Fibroblast of skin of right quadriceps (primary cell): ENCODE data around the gene ILDR1.
A peak's percentile ranks its signal among the peaks of the same experiment; 100 is the strongest.

Experiments used
- DNase-seq: peaks from one replicate; pipeline ENCODE4 v3.0.0-alpha.2; 2013

The ILDR1 gene

GRCh38 chr3:122014741-122015140, 7.3 kb downstream of the ILDR1 start:
- DNase-seq, result no peak

- no peak for DNase-seq
Measured at GRCh38 chr3:122013448-122013925, 8.6 kb downstream of the ILDR1 start.

GRCh38 chr3:122012821-122013220, 9.2 kb downstream of the ILDR1 start:
- DNase-seq, result no peak

DNA sequence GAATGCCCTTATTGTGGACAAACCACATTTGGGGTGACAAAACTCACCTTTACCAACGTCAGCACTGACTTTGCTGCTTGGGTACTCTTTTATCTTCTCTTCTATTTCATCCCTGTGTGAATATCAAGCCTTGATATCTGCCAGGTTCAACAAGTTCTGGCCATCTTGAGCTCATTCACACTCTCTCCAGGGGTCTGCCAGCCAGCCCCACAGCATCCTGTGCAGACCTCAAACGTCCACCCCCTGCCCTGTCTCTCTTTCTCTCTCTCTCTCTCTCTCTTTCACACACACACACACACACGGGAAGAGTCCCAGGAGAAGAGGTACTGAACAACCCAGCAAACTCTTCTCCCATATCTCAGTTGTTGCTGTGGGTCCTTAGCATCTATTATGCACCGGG, 10.7 kb downstream of the ILDR1 start:
- DNase-seq, result no peak

DNA sequence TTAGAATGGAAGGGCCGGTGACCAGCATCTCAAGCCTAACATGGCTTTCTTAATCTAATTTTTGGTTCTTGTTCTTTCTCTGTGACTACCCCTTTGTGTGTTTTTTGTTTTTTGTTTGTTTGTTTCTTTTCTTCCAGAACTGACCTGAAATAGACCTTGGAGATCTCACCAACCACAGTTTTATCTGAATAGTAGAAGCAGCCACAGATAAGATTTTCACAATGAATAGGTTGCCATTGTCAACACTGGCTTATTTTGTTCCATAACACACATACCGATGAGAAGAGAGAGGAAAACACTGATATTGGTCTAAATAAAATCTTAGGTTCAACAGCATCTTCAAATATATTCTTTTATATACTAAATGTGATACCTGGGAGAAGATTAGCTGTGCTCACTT, 11.5 kb downstream of the ILDR1 start:
- DNase-seq, result no peak

- DNase-seq, result no peak
Measured at GRCh38 chr3:122008166-122008565, 13.9 kb downstream of the ILDR1 start.

DNA sequence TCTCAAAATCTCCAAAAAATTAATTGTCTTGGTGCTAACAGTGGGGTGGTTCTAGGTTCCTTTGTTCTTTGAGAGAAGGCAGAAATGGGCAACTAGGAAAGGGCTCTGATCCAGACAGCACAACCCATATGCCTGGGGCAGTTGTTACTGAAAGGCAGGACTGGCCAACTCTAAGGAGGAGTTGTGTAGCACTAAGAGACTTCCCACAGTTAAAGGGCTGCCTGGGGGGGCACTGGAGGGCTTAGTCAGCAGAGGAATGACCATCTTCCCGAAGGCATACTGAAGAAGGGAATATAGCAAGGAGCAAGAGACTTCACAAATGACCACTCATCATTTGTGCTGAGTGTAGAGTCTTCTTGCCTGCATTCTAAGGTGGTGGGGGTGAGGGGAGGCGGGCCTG, 15.8 kb downstream of the ILDR1 start:
- no peak for DNase-seq

DNA sequence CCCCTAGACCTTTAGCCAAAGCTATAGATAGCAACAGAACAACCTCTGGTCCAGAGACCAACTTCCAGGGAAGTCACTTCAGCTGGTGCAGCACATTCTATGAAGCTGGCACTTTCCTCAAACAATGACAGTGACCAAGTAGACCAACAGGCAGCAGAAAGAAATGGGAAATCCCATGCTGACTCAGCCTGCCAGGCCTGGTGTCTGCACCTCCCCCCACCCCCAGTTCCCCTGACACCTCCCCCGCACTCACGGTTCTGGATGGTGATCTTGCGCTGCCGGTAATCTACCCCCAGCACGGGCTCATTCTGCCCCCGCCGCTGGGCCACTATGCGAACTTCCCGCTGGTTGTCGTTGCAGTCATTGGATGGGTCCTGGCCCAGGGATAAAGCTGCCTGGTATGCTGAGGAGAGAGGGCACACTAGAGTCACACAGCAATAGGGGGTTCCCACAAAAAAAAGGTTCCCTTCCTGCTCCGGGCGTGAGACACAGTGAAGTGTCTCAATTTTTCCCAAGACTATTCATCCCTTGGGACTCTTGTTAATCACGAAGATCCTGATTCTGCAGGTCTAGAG, 17.0 kb downstream of the ILDR1 start:
- no peak for DNase-seq

GRCh38 chr3:122004107-122004506, 17.9 kb downstream of the ILDR1 start:
- no peak for DNase-seq

GRCh38 chr3:122003606-122004005, 18.4 kb downstream of the ILDR1 start:
- no peak for DNase-seq

- DNase-seq, result no peak
Measured at GRCh38 chr3:122003112-122003511, 18.9 kb downstream of the ILDR1 start.

GRCh38 chr3:122002611-122003010, 19.4 kb downstream of the ILDR1 start:
- no peak for DNase-seq

- DNase-seq, result no peak
Measured at GRCh38 chr3:122001892-122002291, 20.2 kb downstream of the ILDR1 start.

GRCh38 chr3:122000936-122001605, 21.0 kb downstream of the ILDR1 start:
- DNase-seq, result no peak

DNA sequence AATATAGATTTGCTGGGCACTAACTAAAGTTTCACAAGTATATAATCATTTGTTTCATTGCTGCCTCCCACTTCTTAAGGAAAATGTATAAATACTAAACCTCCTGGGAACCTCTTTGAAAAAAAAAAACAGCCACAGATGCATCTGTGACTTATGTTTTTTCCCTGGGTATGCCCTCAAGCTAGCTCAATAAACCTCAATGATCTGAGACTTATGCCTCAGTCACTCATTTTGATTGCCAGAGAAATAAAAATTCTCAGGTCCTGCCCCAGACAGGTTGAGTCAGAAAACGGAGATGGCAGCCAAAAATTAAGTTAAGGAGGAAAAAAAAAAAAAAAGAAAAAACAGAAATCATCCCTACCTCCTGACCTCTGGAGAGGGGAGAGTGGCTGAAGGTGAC, 22.1 kb downstream of the ILDR1 start:
- DNase-seq, result no peak

DNA sequence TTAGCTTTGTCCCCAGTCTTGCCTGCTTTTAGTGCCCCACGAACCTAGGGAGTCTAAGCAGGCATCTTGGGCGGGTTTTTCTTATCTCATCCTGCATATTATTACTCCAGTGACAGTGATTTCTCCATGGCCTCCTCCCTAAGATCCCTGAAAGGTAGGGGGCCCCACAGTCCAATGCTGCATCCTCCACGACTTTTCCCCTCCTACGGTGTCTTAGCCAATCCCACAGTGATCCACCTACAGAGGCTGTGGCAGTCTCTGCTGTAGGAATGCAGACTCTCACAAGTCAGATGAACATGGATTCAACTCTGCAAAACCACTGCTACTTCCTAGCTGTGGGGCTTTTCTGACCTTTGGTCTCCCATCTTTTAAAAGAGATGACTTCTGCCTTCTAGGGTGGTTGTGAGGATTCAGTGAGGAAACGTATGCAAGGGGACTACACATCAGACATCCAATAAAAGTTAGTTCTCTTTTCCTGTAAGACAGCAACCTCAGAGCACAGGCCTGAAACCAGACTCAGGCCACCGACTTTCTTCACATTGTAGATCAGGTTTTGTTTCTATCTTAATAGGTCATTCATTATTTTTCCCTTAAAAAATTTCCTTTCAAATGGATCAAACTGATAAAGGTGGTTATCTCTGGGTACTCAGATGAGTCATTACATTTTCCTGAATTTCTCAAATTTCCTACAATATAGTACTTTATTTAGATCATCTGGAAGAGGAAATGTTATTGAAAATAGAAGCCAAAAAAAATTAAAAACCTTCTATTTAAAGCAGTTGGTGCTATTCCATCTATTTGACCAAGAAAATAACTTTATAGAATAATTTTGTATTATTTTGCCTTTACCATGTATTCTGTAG, 23.2 kb downstream of the ILDR1 start:
- DNase-seq, result no peak

- peak; percentile 39 for DNase-seq
Measured at GRCh38 chr3:121998030-121998580, 23.9 kb downstream of the ILDR1 start.

DNA sequence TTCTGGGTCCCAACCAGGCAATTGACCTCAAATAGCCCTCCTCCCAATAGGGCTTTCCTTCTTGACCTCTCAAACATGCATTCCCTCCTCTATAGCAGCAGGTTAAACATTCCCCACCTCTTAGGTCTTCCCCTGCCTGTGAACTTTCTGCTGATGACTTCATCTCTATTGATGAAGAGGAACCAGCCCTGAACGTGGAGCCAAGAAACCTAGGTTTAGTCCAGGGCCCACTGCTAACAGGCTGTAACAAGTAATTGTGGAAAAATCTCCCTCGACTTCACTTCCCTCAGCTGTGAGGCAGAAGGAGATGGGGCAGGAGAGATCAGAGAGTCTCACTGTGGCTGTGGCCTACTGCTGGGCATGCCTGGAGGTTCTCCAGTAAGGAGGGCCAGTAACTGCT, 24.7 kb downstream of the ILDR1 start:
- no peak for DNase-seq

DNA sequence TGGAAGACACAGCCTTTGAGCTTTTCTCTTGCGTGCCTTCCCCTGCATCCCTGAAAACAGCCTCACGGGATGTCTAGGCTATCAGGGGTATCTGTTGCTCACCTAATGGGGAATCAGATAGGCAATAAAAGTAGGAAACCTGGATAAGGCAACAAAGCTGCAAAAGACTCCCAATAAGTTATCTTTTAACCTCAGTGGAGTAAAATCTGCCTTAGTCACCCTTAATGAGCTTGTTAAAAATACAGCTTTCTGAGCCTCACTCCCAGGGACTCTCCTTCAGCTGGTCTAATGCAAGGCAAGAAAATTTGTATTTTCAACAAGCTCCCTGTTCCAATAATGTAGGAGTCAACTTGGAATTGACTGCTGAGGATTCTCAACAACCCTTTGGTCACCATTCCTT, 25.6 kb downstream of the ILDR1 start:
- DNase-seq, result no peak

DNA sequence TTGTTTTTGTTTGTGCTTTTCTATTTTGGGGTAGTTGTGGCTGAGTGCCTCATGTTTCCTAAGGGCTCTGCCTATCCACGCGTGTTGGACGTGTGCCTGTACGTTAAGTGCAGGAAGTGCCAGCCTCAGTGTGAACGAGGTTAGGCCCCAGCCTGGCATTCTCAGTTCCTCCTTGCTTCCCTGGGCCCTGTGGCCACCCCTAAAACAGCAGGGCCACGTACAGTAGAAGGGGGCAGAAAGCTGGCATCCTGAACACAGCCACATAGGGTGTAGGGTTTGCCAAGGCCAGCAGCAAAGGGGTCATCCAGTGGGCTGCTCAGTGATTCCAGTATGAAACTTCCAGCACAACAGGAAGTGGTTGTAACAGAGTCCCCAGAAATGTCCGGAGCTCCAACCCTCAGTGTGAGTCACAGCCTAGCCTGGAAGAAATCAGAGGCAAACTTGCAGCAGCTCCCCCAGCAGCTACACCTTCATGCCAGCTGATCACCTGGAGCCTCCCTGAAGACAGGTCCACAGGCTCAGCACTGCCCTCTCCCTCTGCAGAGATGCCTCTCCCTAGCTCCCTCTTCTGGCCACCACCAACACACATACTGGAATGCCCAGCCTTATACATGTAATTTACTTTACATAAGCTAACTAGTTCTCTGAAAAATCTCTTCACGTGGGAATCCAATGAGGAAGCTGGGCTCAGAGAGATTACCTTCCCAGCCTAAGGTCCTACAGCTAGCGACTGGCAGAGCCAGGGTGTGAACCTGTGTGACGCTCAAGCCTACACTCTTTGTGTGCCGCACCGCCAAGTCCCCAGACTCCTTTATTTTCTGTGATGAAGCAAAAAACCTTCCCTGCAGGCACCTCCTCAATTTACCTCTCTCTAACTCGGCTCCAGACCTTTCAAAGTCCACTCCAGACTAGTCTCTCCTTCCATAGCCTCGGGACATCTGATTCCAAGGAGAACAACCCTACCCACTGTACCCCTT, 26.6 kb downstream of the ILDR1 start:
- DNase-seq, result peak; percentile 72

- no peak for DNase-seq
Measured at GRCh38 chr3:121994551-121994950, 27.5 kb downstream of the ILDR1 start.
